HG02571 (cell line): ENCODE results near the gene CCR3.

Experiments used
- ATAC-seq: cut with Tn5 transposase; IDR thresholded peaks from one replicate; pipeline ENCODE4 v1.9.1; 2021; ENCODE audit warnings: mild to moderate bottlenecking, moderate library complexity; ENCODE audit not compliant: unreplicated experiment

The CCR3 gene

DNA sequence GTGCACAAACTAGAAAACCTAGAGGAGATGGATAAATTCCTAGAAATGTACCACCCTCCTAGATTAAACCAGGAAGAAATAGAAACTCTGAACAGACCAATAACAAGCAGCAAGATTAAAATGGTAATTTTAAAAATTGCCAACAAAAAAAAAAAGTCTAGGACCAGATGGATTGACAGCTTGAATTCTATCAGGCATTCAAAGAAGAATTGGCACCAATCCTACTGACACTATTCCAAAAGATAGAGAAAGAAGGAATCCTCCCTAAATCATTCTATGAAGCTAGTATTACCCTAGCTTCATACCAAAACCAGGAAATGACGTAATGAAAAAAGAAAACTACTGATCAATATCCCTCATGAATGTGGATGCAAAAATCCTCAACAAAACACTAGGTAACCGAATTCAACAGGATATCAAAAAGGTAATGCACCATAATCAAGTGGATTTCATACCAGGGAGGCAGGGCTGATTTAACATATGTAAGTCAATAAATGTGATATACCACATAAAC is 24.0 kb upstream of the CCR3 start:
- no peak for ATAC-seq

GRCh38 chr3:46221391-46221790 is 20.9 kb upstream of the CCR3 start:
- ATAC-seq, result no peak

- no peak for ATAC-seq
Observed at GRCh38 chr3:46221938-46222337, 20.3 kb upstream of the CCR3 start.

GRCh38 chr3:46222435-46223161 is 19.7 kb upstream of the CCR3 start:
- ATAC-seq, result no peak

DNA sequence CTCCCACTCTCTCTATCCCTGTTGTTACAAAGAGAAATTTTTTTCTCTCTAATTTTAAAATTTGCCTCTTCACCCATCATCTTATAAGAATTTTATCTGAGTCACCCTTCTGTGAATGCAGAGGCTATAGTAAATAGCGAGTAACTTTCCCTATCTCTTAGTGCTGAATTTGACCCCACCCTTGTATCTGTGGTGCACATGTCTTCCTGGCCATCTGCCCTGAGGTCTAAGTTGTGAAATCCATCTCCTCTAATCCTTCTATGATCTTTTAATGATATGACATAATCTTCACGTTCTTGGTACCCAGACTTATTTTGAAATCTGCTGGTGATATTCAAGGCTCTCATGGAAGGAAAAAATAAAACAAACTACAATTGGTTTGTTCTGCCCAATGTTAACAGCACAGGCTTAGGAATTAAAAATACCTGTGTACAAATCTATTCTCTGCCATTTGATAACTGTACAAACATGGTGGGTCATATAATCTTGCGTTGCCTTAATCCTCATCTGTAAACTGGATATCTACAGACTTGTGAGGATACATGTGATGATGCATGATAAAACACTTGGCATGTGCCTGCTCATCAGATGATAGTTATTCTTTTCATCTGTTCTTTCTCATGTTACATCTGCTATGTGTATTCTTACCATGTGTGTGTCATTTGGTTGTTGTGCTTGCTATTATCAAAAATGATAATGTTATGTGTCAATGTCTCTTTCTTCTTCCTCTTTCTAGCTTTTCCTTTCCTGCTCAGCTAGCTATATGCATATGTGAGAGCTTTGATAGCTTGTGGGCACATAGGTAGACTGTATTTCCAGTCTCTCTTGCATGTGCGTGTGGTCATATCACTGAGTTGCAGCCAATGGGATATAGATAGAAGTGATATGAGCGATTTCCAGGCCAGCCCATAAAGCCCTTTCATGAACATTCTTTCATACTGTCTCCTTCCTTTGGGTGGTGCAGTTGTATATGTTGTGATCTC is 13.7 kb upstream of the CCR3 start:
- no peak for ATAC-seq

DNA sequence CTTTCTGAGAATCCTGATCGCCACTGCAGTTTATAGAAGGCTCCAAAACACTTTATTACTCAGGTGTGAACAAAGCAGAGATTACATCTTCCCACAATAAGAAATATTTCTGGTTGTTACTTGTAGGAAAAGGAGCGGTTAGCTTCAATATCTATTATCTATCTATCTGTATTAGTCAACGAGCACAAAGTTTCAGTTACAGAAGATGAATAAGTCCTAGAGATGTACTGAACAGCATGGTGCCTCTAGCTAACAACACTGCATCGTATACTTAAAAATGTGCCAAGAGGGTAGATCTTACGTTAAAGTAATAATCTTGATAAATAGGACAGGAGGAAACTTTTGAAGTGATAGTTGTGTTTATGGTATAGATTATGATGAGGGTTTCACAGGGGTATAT is 10.9 kb upstream of the CCR3 start:
- ATAC-seq, result no peak

DNA sequence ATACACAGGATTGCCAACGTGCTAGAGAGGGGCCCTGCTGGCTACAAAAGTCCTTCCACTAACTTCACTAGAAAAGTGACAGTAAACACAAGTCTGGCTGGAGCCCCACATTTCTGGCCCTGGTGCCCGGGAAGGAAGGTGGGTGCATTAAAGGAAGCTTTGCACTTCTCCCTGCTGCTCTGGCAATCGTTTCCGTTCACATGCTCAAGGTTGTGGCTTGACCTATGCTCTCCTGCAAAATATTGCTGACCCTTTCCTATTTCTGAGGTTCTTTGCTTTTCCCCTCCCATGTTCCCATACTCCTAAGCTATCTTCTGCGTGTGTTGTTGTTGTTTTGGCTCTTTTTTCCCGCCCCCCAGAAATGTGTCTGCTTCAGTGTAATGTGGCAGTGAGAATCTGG is 9.1 kb upstream of the CCR3 start:
- no peak for ATAC-seq

- no peak for ATAC-seq
Observed at GRCh38 chr3:46235425-46235824, 6.8 kb upstream of the CCR3 start.

DNA sequence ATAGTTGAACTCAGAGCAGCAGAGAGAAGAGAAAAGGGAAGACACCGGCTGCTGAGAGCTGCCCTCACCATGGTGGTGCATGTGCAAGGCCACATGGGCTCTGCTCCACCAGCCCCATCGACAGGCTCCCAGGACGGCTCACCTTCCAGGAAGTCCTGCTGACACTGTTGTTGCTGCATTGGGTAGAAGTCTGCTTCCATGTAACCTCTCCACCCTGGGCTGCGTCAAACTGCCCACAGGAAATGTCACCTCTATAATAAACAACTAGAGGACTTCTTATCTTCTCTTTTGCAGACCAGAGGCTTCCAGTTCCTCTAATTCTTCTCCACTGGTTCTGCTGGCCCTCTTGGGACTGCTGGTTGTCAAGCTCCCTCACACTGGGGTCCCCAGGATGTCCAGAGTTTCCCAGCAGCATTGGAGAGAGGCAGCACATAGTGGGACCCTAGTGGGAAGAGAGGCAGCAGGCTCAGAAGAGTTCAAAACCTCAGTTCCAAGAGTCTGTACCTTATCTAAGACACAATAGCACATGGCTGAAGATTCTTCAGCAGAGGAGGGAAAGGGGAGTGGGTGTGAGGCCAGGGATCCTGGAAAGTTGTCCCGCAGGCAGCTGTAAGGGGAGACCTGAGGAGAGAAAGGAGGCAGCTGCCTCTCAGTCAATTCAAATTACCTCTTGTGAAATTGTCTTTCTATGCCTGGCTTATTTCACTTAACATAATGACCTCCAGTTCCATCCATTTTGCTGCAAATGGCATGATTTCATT is 5.8 kb upstream of the CCR3 start:
- no peak for ATAC-seq

- ATAC-seq, result no peak
Observed at GRCh38 chr3:46238386-46238785, 3.9 kb upstream of the CCR3 start.

DNA sequence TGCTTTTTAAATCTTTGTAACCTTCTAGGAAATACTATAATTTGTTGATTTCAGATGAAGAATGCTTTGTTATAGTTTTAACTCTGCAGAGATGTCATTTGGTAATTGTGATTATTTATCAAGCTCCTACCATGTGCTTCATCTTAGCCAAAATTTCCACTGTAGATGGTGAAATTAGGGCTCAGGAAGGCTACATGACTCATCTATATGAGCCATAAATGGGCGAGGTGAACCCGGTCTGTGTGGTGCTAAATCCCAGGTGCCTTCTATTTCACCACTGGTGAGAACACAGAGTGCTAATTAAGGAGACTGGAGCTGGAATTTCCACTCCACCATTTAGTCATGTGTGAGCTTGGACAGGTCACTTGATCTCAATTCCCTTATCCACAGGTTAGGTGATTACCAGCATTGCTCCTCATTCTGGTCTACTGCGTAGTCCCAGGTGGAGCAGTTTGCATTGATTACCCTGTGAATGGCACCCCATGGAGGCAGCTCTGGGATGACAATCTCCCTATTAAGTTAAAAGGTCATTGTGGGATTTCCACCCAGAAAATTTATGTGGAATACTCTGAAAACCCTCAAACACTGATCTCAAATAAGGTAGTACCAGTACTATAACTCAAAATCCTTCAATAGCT is 2.8 kb upstream of the CCR3 start:
- ATAC-seq, result no peak

GRCh38 chr3:46239952-46240351 is 2.3 kb upstream of the CCR3 start:
- ATAC-seq, result no peak

DNA sequence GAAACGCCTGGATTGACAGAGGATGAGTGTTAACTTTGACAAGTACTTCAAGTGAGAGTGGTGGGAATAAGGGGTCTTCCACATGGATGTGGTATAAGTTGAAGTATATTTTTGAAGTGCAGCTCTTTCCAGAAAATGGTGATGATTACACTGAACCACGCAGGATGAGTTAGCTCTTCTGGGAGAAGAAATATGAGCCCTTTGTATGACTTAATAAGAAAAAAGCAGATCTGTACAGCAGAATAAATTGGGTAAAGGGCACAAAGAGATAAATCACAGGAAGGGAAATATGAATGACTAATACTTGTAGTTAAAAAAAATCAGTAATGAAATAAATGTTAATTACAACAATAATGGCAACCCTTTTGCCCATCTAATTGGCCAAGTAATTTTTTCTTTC is 1.3 kb downstream of the CCR3 start:
- ATAC-seq, result no peak

DNA sequence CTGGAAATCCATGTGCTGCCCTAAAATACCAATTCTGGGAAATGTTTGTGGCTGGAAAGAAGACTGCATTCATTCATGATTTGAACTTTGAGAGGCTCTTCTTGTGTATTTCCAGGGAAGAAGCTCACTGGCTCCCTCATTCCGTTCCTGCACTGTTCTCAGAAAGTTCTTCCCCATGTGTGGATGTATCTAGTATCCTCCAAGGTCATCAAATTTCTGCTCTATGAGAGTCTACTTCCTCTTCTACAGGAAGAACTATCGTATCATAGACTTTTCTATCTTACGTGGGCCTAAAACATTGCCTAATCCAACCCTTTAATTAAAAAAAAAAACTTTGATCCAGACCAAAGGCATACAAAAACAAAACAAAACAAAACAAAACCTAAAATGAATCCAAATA is 2.9 kb downstream of the CCR3 start:
- ATAC-seq, result no peak

- ATAC-seq, result no peak
Observed at GRCh38 chr3:46252980-46253379, 10.7 kb downstream of the CCR3 start.

DNA sequence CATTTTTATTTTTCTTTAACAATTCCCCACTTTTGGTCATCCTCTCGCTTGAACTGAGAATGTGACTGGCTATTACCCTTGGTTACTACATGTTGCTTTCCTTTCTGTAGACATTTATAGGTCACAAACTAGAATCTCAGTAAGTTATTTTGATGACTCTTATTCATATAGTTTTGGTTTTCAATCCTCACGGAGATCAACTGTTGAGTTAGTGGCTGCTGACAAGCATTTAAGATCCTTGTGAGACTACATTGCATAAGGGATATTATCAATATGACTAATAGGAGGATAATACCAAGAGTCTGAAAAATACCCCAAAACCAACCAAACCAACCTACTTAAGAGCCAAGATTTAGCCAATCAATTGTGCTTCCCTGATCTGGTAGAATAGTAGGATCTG is 16.3 kb downstream of the CCR3 start:
- no peak for ATAC-seq

- no peak for ATAC-seq
Observed at GRCh38 chr3:46261926-46262594, 19.8 kb downstream of the CCR3 start.

DNA sequence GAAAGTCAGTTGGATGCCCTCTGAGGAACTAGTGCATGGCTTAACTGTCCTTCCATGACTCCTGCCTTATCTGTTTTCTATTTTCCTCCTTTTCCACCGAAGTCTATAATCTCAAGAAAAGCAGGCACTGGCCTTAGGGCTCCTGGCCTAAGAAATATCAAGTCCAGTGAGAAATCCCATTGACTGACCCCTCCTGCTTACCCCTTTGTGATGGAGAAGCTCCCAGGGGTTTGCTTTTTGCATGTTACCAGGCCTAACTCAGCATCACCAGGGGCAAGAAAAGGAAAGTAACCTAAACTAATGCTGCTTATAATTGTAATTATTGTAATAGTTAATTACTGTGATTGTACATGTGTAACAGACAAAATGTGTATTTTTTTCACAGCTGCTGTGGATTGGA is 21.7 kb downstream of the CCR3 start:
- ATAC-seq, result no peak

- no peak for ATAC-seq
Observed at GRCh38 chr3:46266598-46266997, 24.3 kb downstream of the CCR3 start.

- ATAC-seq, result no peak
Observed at GRCh38 chr3:46269556-46269955, 27.3 kb downstream of the CCR3 start.
